HepG2 (cell line): ENCODE results near the gene RHOT1. TPM values are rescaled to one million over a fixed set of nuclear protein-coding genes. Genes with fewer than 3 reads are reported as not detected.
"Not testable (repeated sequence)": the region's sequence is repeated elsewhere in the genome, so short reads cannot be mapped to it uniquely, and the experiment has no call there.

ENCODE experiments used
- ATAC-seq: fragments of 200-7000 bp; cut with Tn5 transposase; 3 replicates; pipeline ENCODE4 v1.9.1; 2020; ENCODE audit warnings: mild to moderate bottlenecking, moderate library complexity
- BruUV-seq: library from RNA; stranded (reverse); fragments of 400-500 nt; replicated peaks from 2 replicates; lab custom pipeline; 2021; lab: Mats Ljungman, UMichigan
- CTCF ChIA-PET: fragments of 300-600 bp; formaldehyde crosslinking; extraction: SDS; loops from one replicate; lab custom pipeline; 2021; ENCODE audit warnings: low total read pairs, inconsistent platforms, low intra/inter-chr PET ratio; lab: Yijun Ruan, JAX
- POLR2A ChIA-PET: fragments of 350-600 bp; sonication (Branson Sonifier 250); formaldehyde crosslinking; loops from one replicate; lab custom pipeline; 2020; ENCODE audit warnings: antibody characterized with exemption, inconsistent platforms; lab: Yijun Ruan, JAX
- DNase-seq: peaks from one replicate; pipeline ENCODE4 v3.0.0-alpha.2; 2015; ENCODE audit warnings: low spot score
- FAIRE-seq: peaks from 3 replicates; lab custom pipeline; 2011; peaks lifted over from hg19 to GRCh38; lab: Jason Lieb, UNC
- H2AFZ ChIP-seq: one replicate; pipeline ENCODE4 v1.6.1; 2011; ENCODE audit warnings: low read length, inconsistent platforms
- H3K27ac ChIP-seq: fragments of 300-600 bp; 3 replicates; pipeline ENCODE4 v1.8.0; 2011; ENCODE audit warnings: mixed run types, mild to moderate bottlenecking, mixed read lengths, low read length, inconsistent platforms; ENCODE audit not compliant: insufficient read depth; ENCODE audit errors: extremely low read length
- H3K27me3 ChIP-seq, 2 experiments: fragments of 200-600 bp in 1 of 2; 2 replicates in 1 of 2; 3 replicates in 1 of 2; pipeline versions ENCODE4 v1.6.0 to v1.8.0; 2011; ENCODE audit warnings: low read length in 2 of 2, mild to moderate bottlenecking in 2 of 2, moderate library complexity in 2 of 2, inconsistent platforms in 1 of 2; ENCODE audit not compliant: insufficient read depth in 2 of 2, control insufficient read depth in 1 of 2
- H3K36me3 ChIP-seq, 2 experiments: fragments of 200-600 bp in 1 of 2; replicated peaks in 1 of 2; 2 replicates in 1 of 2; 3 replicates in 1 of 2; pipeline versions ENCODE4 v1.5.1 to v1.8.0; 2011; ENCODE audit warnings: low read length in 2 of 2, inconsistent platforms in 1 of 2; ENCODE audit not compliant: insufficient read depth in 2 of 2, control insufficient read depth in 1 of 2
- H3K4me1 ChIP-seq: 2 replicates; pipeline ENCODE4 v1.5.1; 2012; ENCODE audit warnings: low read length, inconsistent platforms; ENCODE audit not compliant: insufficient read depth
- H3K4me2 ChIP-seq: 2 replicates; pipeline ENCODE4 v1.6.0; 2011; ENCODE audit warnings: low read depth, low read length, inconsistent platforms
- H3K4me3 ChIP-seq, 3 experiments: fragments of 200-600 bp in 1 of 3; sonication (generic), shearing (Covaris generic) in 1 of 3; replicated peaks in 1 of 3; 2 replicates each; pipeline ENCODE4 v1.5.1; 2011 to 2016; ENCODE audit warnings: low read length in 3 of 3, inconsistent platforms in 2 of 3, low read depth in 2 of 3, mild to moderate bottlenecking in 2 of 3, control low read depth in 1 of 3, mixed read lengths in 1 of 3; ENCODE audit not compliant: insufficient read depth in 1 of 3
- H3K79me2 ChIP-seq: one replicate; pipeline ENCODE4 v1.6.1; 2011; ENCODE audit warnings: low read length, inconsistent platforms; ENCODE audit not compliant: insufficient read depth
- H3K9ac ChIP-seq: 2 replicates; pipeline ENCODE4 v1.6.0; 2011; ENCODE audit warnings: mild to moderate bottlenecking, low read depth, low read length, inconsistent platforms; ENCODE audit not compliant: insufficient read depth
- H3K9me3 ChIP-seq: 2 replicates; pipeline ENCODE4 v1.5.1; 2012; ENCODE audit warnings: mild to moderate bottlenecking, low read length
- H4K20me1 ChIP-seq: 2 replicates; pipeline ENCODE4 v1.6.0; 2011; ENCODE audit warnings: inconsistent platforms, mild to moderate bottlenecking, low read length, moderate library complexity; ENCODE audit not compliant: insufficient read depth
- EEA1 ChIP-seq: sonication (generic); formaldehyde crosslinking; IDR thresholded peaks from 2 replicates; pipeline ENCODE4 v1.5.1; 2020; ENCODE audit warnings: mild to moderate bottlenecking, missing genetic modification reagents, borderline replicate concordance
- ERF ChIP-seq: IDR thresholded peaks from 2 replicates; pipeline ENCODE4 v1.6.1; 2018; ENCODE audit warnings: missing biosample characterization, missing genetic modification reagents
- FIP1L1 ChIP-seq: fragments of 200-400 bp; formaldehyde crosslinking; IDR thresholded peaks from 2 replicates; pipeline ENCODE4 v1.6.1; 2018; ENCODE audit warnings: low read depth, mild to moderate bottlenecking, low read length, moderate library complexity, borderline replicate concordance; ENCODE audit not compliant: insufficient read depth
- GABPA ChIP-seq, 2 experiments: IDR thresholded peaks; 2 replicates each; pipeline ENCODE4 v1.6.1; 2011 to 2016; ENCODE audit warnings: low read depth in 2 of 2, low read length in 1 of 2, missing biosample characterization in 1 of 2, missing genetic modification characterization in 1 of 2
- GMEB2 ChIP-seq: IDR thresholded peaks from 2 replicates; pipeline ENCODE4 v1.6.1; 2016; ENCODE audit warnings: missing biosample characterization, missing genetic modification reagents, low read depth
- PATZ1 ChIP-seq: sonication (generic); formaldehyde crosslinking; IDR thresholded peaks from 2 replicates; pipeline ENCODE4 v1.4.0; 2020; ENCODE audit warnings: missing genetic modification reagents
- PHF8 ChIP-seq: sonication (generic); formaldehyde crosslinking; IDR thresholded peaks from 2 replicates; pipeline ENCODE4 v1.5.0; 2020; ENCODE audit warnings: missing genetic modification reagents
- UBTF ChIP-seq: sonication (generic); formaldehyde crosslinking; IDR thresholded peaks from 2 replicates; pipeline ENCODE4 v1.4.0; 2020; ENCODE audit warnings: mild to moderate bottlenecking, missing genetic modification reagents
- YEATS4 ChIP-seq: sonication (generic); formaldehyde crosslinking; IDR thresholded peaks from 2 replicates; pipeline ENCODE4 v1.4.0; 2020; ENCODE audit warnings: missing genetic modification reagents, borderline replicate concordance
- ZFY ChIP-seq: sonication (generic); formaldehyde crosslinking; IDR thresholded peaks from 2 replicates; pipeline ENCODE4 v1.4.0; 2020; ENCODE audit warnings: missing genetic modification reagents
- ZNF670 ChIP-seq: sonication (generic); formaldehyde crosslinking; IDR thresholded peaks from 2 replicates; pipeline ENCODE4 v1.8.0; 2022; ENCODE audit warnings: mild to moderate bottlenecking, missing genetic modification reagents, borderline replicate concordance
- WGBS: methylation state at CpG from one replicate; pipeline ENCODE4 v1.1.6; 2017; ENCODE audit warnings: low lambda C conversion rate; 5-methylcytosine and 5-hydroxymethylcytosine counted together
- in situ Hi-C: cut with HindIII; loops from 2 replicates; pipeline ENCODE4 v1.10.0; 2017; ENCODE audit warnings: low pct_unique_long_range_greater_than_20kb; ENCODE audit not compliant: extremely low pct_ligation_motif_present
- intact Hi-C: fragments of 100-400 bp; cut with micrococcal nuclease; formaldehyde crosslinking; loops from one replicate; pipeline ENCODE4 v1.10.0; 2022; ENCODE audit not compliant: unreplicated experiment
- polyA plus RNA-seq, 8 experiments: library from polyadenylated mRNA; depleted of rRNA in 3 of 8; stranded (reverse) in 7 of 8; unstranded in 1 of 8; fragments of >200 nt; fragmentation: Illumina TruSeq in 4 of 8; extraction: Trizol in 4 of 8; gene quantifications; 2 replicates each; pipeline versions ENCODE4 v1.2.1 to v1.2.3, GENCODE V29; 2011 to 2016; ENCODE audit warnings: low read depth in 4 of 8, missing spikeins in 1 of 8, mixed read lengths in 1 of 8; ENCODE audit not compliant: insufficient read depth in 1 of 8
- total RNA-seq, 5 experiments: library from RNA; depleted of rRNA; stranded (reverse); fragments of >200 nt; fragmentation: Illumina TruSeq; extraction: Trizol; gene quantifications; 2 replicates each; pipeline ENCODE4 v1.2.3, GENCODE V29; 2016; ENCODE audit warnings: low read depth in 1 of 5

Gene RHOT1
- total and polyA plus RNA-seq, 2 of the 13 experiments (the other 11 are each of a cell fraction or from before 2014, with no cell fraction given), result 25.6 to 41.5 TPM

GRCh38 chr17:32127158-32127897 is 15.0 kb upstream of the RHOT1 start (continued):
- TF ChIP-seq UBTF (CRISPR knock-in tag) (peak; percentile 56), ERF (0 out of 2 replicates have a peak, but pooled peaks have one; percentile 43), ZFY (CRISPR knock-in tag) (peak; percentile 39; the same call in 1 of the 2 replicates), GMEB2 (CRISPR knock-in tag) (no peak), PATZ1 (CRISPR knock-in tag) (peak; percentile 75), PHF8 (CRISPR knock-in tag) (peak; percentile 40), GABPA (IDR thresholded peaks at IDR 0.05; ENCODE audit: low read depth, low read length) (peak; percentile 19; the same call in 1 of the 2 replicates), GABPA (CRISPR knock-in tag; IDR thresholded peaks at IDR 0.05; ENCODE audit: low read depth) (peak; percentile 31; the same call in 1 of the 2 replicates), YEATS4 (CRISPR knock-in tag) (peak; percentile 47), EEA1 (CRISPR knock-in tag) (no peak), FIP1L1 (no peak), ZNF670 (CRISPR knock-in tag) (no peak)

GRCh38 chr17:32128470-32128869 is 13.8 kb upstream of the RHOT1 start:
- H3K27ac ChIP-seq, FAIRE-seq, H3K4me2 ChIP-seq, H3K79me2 ChIP-seq, BruUV-seq, H3K4me3 ChIP-seq, H3K36me3 ChIP-seq, H3K9me3 ChIP-seq, CTCF ChIA-PET, ATAC-seq, intact Hi-C loops, in situ Hi-C loops, DNase-seq, H4K20me1 ChIP-seq, H3K27me3 ChIP-seq, POLR2A ChIA-PET, H2AFZ ChIP-seq, H3K9ac ChIP-seq: not testable (repeated sequence)
- H3K4me1 ChIP-seq, result peaks cover 24% of the 10 kb centered on the region
- 81% methylated on average over 7 of the region's 7 CpGs for WGBS
